ENCODE measurements around the gene UNC5A.

The UNC5A gene

DNA sequence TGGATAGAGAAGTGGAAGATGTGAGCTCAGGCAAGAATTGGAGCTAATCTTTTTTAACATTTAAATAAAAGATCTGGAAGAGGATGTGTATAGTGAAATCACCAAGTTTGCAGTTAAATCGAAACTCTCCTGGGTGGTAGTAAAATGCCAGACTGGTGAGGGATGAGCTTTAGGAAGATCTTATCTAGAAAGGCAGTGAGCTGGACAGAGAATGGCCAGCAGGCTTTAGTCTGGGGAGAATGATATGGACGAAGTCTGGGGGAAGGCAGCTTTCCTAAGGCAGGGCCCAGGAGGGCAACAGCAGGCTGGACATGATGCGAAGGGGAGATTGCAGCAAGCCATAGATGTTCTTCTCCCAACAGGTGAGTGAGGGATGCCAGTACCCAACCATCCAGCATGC, 25.6 kb downstream of the UNC5A start:
- Histone ChIP-seq H3K4me3 (no peak overlapping the region), H3K27ac (no peak overlapping the region)
- TF ChIP-seq, protein P1, sequence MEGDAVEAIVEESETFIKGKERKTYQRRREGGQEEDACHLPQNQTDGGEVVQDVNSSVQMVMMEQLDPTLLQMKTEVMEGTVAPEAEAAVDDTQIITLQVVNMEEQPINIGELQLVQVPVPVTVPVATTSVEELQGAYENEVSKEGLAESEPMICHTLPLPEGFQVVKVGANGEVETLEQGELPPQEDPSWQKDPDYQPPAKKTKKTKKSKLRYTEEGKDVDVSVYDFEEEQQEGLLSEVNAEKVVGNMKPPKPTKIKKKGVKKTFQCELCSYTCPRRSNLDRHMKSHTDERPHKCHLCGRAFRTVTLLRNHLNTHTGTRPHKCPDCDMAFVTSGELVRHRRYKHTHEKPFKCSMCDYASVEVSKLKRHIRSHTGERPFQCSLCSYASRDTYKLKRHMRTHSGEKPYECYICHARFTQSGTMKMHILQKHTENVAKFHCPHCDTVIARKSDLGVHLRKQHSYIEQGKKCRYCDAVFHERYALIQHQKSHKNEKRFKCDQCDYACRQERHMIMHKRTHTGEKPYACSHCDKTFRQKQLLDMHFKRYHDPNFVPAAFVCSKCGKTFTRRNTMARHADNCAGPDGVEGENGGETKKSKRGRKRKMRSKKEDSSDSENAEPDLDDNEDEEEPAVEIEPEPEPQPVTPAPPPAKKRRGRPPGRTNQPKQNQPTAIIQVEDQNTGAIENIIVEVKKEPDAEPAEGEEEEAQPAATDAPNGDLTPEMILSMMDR (IDR thresholded peaks at IDR 0.05): no peak
- DNase-seq (ENCODE audit: low spot score): no peak

GRCh38 chr5:176836811-176837706, 26.7 kb downstream of the UNC5A start:
- H3K27ac ChIP-seq: no peak overlapping the region
- TF ChIP-seq, protein P1 (IDR thresholded peaks at IDR 0.05): no peak
- no peak for DNase-seq (ENCODE audit: low spot score)
- H3K4me3 ChIP-seq: no peak overlapping the region

DNA sequence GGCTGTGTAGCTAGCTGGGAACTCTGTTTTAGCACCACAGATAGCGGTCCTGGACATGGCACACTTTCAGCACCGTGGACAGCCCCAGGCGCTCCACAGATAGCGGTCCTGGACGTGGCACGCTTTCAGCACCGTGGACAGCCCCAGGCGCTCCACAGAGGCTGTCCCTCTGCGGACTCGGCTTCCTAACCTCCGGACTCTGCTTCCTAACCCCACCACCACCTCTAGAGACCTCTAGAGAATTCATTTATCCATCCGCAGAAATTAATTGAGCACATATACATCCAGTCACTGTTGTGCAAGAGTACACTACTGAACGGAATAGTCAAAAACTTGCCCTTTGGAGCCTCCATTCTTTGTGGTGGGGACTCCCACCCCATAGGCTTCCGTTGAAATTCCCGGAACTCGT, 27.4 kb downstream of the UNC5A start:
- TF ChIP-seq, protein P1 (IDR thresholded peaks at IDR 0.05): no peak
- H3K27ac ChIP-seq: no peak overlapping the region
- H3K4me3 ChIP-seq: no peak overlapping the region
- no peak for DNase-seq (ENCODE audit: low spot score)

DNA sequence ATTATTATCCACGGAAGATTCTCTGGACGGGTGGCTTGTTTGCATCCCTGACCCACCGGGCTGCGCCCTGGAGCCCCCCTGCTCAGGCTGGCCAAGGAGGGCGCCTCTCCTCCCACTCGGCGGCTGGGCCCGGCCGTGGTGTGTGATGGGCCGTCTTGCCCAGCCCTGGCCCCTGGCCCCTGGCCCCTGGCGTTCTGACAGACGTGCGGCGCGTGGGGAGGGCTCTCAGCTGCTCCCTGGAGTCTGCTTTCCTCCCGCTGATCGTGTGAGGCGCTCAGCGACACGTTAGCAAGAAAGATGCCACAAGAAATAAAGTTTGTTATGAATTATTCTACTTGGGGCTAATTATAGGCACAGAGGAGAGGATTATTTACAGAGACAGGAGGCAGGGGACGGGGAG, 33.3 kb downstream of the UNC5A start:
- DNase-seq (ENCODE audit: low spot score): no peak
- TF ChIP-seq, protein P1 (IDR thresholded peaks at IDR 0.05): no peak
- H3K27ac ChIP-seq: no peak overlapping the region
- H3K4me3 ChIP-seq: no peak overlapping the region

- Histone ChIP-seq H3K4me3 (no peak overlapping the region), H3K27ac (no peak overlapping the region)
- TF ChIP-seq, protein P1 (IDR thresholded peaks at IDR 0.05): no peak
- DNase-seq (ENCODE audit: low spot score): no peak
Measured at GRCh38 chr5:176844281-176844680, 33.9 kb downstream of the UNC5A start.

GRCh38 chr5:176844706-176845391, 34.5 kb downstream of the UNC5A start:
- Histone ChIP-seq H3K27ac (no peak overlapping the region), H3K4me3 (no peak overlapping the region)
- TF ChIP-seq, protein P1 (IDR thresholded peaks at IDR 0.05): no peak
- DNase-seq (ENCODE audit: low spot score): no peak

DNA sequence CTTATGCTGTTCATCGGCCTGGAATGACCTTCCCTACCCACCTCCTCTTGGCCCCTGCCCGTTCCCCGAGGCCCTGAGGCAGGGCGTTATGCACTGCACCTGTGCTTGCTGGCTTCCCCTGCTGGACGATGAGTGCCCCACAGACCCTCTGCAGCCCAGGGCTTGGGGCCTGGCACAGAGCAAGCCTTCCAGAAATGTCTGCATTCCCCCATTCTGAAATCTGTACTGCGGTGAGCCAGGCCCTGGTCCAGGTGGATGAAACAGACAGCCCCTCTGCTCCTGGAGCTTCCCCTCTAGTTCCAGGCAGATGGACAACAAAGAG, 35.0 kb downstream of the UNC5A start:
- TF ChIP-seq, protein P1 (IDR thresholded peaks at IDR 0.05): no peak
- Histone ChIP-seq H3K27ac (no peak overlapping the region), H3K4me3 (no peak overlapping the region)
- DNase-seq (ENCODE audit: low spot score): no peak
